ENCODE results near the gene NEXMIF. TPM values are rescaled to one million over a fixed set of nuclear protein-coding genes. Genes with fewer than 3 reads are reported as not detected.
"Not testable (repeated sequence)": the region's sequence is repeated elsewhere in the genome, so short reads cannot be mapped to it uniquely, and the experiment has no call there.

NEXMIF gene
- total RNA-seq, 1 donor from 2014 or later, result 1.7 TPM

- H3K27ac Mint-ChIP-seq, result no peak overlapping the region
- DNase-seq (ENCODE audit: low spot score, unreplicated experiment), result no peak
- H3K4me1 Mint-ChIP-seq (ENCODE audit: low read depth), result peaks cover 2% of the 10 kb centered on the region
- H3K36me3 Mint-ChIP-seq (ENCODE audit: insufficient read depth), result no peaks in the 10 kb centered on the region
- H3K9me3 Mint-ChIP-seq (ENCODE audit: low read depth), result peaks cover 25% of the 10 kb centered on the region
- peak; percentile 11 for TF ChIP-seq CTCF (IDR thresholded peaks at IDR 0.05; ENCODE audit: unreplicated experiment)
- no peaks in the 10 kb centered on the region for H3K27me3 Mint-ChIP-seq
- H3K4me3 Mint-ChIP-seq (ENCODE audit: low read depth), result no peak overlapping the region
Observed at GRCh38 chrX:74835566-74835965, 89.7 kb downstream of the NEXMIF start.

- DNase-seq (ENCODE audit: low spot score, unreplicated experiment); H3K27me3 Mint-ChIP-seq: not testable (repeated sequence)
- peaks cover 21% of the 10 kb centered on the region for H3K9me3 Mint-ChIP-seq (ENCODE audit: low read depth)
Observed at GRCh38 chrX:74819797-74820196, 105.5 kb downstream of the NEXMIF start.

GRCh38 chrX:74814681-74815080 is 110.6 kb downstream of the NEXMIF start:
- TF ChIP-seq CTCF (IDR thresholded peaks at IDR 0.05; ENCODE audit: unreplicated experiment), result no peak
- no peaks in the 10 kb centered on the region for H3K4me1 Mint-ChIP-seq (ENCODE audit: low read depth)
- H3K27me3 Mint-ChIP-seq, result no peaks in the 10 kb centered on the region
- DNase-seq (ENCODE audit: low spot score, unreplicated experiment), result no peak
- no peaks in the 10 kb centered on the region for H3K36me3 Mint-ChIP-seq (ENCODE audit: insufficient read depth)
- H3K9me3 Mint-ChIP-seq (ENCODE audit: low read depth), result peaks cover 13% of the 10 kb centered on the region
- H3K27ac Mint-ChIP-seq, result no peak overlapping the region
- H3K4me3 Mint-ChIP-seq (ENCODE audit: low read depth), result no peak overlapping the region

More at GRCh38 chrX:74819797-74820196, 105.5 kb downstream of the NEXMIF start:
- not testable (repeated sequence) for H3K27ac Mint-ChIP-seq; H3K4me3 Mint-ChIP-seq (ENCODE audit: low read depth); H3K4me1 Mint-ChIP-seq (ENCODE audit: low read depth); H3K36me3 Mint-ChIP-seq (ENCODE audit: insufficient read depth)

- Mint-ChIP-seq H3K27me3 (no peaks in the 10 kb centered on the region), H3K4me1 (ENCODE audit: low read depth) (peaks cover 1% of the 10 kb centered on the region), H3K4me3 (ENCODE audit: low read depth) (no peak overlapping the region), H3K9me3 (ENCODE audit: low read depth) (peaks cover 35% of the 10 kb centered on the region), H3K27ac (no peak overlapping the region), H3K36me3 (ENCODE audit: insufficient read depth) (no peaks in the 10 kb centered on the region)
- no peak for TF ChIP-seq CTCF (IDR thresholded peaks at IDR 0.05; ENCODE audit: unreplicated experiment)
- DNase-seq (ENCODE audit: low spot score, unreplicated experiment), result no peak
Observed at GRCh38 chrX:74804574-74804973, 120.7 kb downstream of the NEXMIF start.

GRCh38 chrX:74800062-74800461 is 125.2 kb downstream of the NEXMIF start:
- no peak overlapping the region for H3K27ac Mint-ChIP-seq
- H3K4me1 Mint-ChIP-seq (ENCODE audit: low read depth), result peaks cover under 1% of the 10 kb centered on the region
- no peak overlapping the region for H3K4me3 Mint-ChIP-seq (ENCODE audit: low read depth)
- TF ChIP-seq CTCF (IDR thresholded peaks at IDR 0.05; ENCODE audit: unreplicated experiment), result no peak
- no peak for DNase-seq (ENCODE audit: low spot score, unreplicated experiment)
- peaks cover 34% of the 10 kb centered on the region for H3K9me3 Mint-ChIP-seq (ENCODE audit: low read depth)
- H3K27me3 Mint-ChIP-seq, result no peaks in the 10 kb centered on the region
- H3K36me3 Mint-ChIP-seq (ENCODE audit: insufficient read depth), result no peaks in the 10 kb centered on the region

GRCh38 chrX:74797338-74797887 is 127.8 kb downstream of the NEXMIF start:
- no peak for DNase-seq (ENCODE audit: low spot score, unreplicated experiment)
- no peaks in the 10 kb centered on the region for H3K4me1 Mint-ChIP-seq (ENCODE audit: low read depth)
- TF ChIP-seq CTCF (IDR thresholded peaks at IDR 0.05; ENCODE audit: unreplicated experiment), result no peak
- H3K27me3 Mint-ChIP-seq, result no peaks in the 10 kb centered on the region
- no peak overlapping the region for H3K27ac Mint-ChIP-seq
- H3K9me3 Mint-ChIP-seq (ENCODE audit: low read depth), result peaks cover 30% of the 10 kb centered on the region
- H3K36me3 Mint-ChIP-seq (ENCODE audit: insufficient read depth), result peaks cover 3% of the 10 kb centered on the region
- H3K4me3 Mint-ChIP-seq (ENCODE audit: low read depth), result no peak overlapping the region

All from progenitor cell of endocrine pancreas (in vitro differentiated cells).